Activated CD4-positive, alpha-beta T cell treated with anti-CD3 and anti-CD28 coated beads, Interleukin-2, amount 50 U/mL, for 48 hours (primary cell): Measurements from ENCODE around the gene DDX10.

Source experiments
- DNase-seq, 2 experiments: peaks; one replicate each; pipeline ENCODE4 v3.0.0-alpha.2; 2020

The DDX10 gene

GRCh38 chr11:108881131-108881530 is 216.3 kb downstream of the DDX10 start:
- no peak for DNase-seq

GRCh38 chr11:108882211-108882831 is 217.5 kb downstream of the DDX10 start:
- no peak for DNase-seq

GRCh38 chr11:108886005-108886659 is 221.3 kb downstream of the DDX10 start:
- no peak for DNase-seq

- DNase-seq: no peak
These were observed 221.8 kb downstream of the DDX10 start for GRCh38 chr11:108886660-108887009.

GRCh38 chr11:108887436-108888238 is 222.8 kb downstream of the DDX10 start:
- no peak for DNase-seq

- no peak for DNase-seq
These were observed 225.7 kb downstream of the DDX10 start for GRCh38 chr11:108890482-108891105.

GRCh38 chr11:108891143-108891542 is 226.3 kb downstream of the DDX10 start:
- DNase-seq: no peak

- DNase-seq: no peak
These were observed 227.1 kb downstream of the DDX10 start for GRCh38 chr11:108891909-108892511.

GRCh38 chr11:108895579-108896480 is 231.0 kb downstream of the DDX10 start:
- no peak for DNase-seq

GRCh38 chr11:108897071-108897481 is 232.2 kb downstream of the DDX10 start:
- DNase-seq: no peak

GRCh38 chr11:108897916-108898315 is 233.0 kb downstream of the DDX10 start:
- DNase-seq: no peak

GRCh38 chr11:108901359-108901758 is 236.5 kb downstream of the DDX10 start:
- no peak for DNase-seq

GRCh38 chr11:108902027-108902469 is 237.2 kb downstream of the DDX10 start:
- DNase-seq: no peak

GRCh38 chr11:108904480-108904879 is 239.6 kb downstream of the DDX10 start:
- no peak for DNase-seq

GRCh38 chr11:108906329-108906728 is 241.5 kb downstream of the DDX10 start:
- no peak for DNase-seq

GRCh38 chr11:108906826-108907225 is 242.0 kb downstream of the DDX10 start:
- DNase-seq: no peak

- no peak for DNase-seq
These were observed 244.2 kb downstream of the DDX10 start for GRCh38 chr11:108909041-108909440.

GRCh38 chr11:108909921-108910320 is 245.1 kb downstream of the DDX10 start:
- DNase-seq: no peak

GRCh38 chr11:108912581-108912980 is 247.7 kb downstream of the DDX10 start:
- no peak for DNase-seq

GRCh38 chr11:108913204-108913603 is 248.3 kb downstream of the DDX10 start:
- DNase-seq: no peak

GRCh38 chr11:108914211-108914610 is 249.3 kb downstream of the DDX10 start:
- no peak for DNase-seq

GRCh38 chr11:108914981-108915380 is 250.1 kb downstream of the DDX10 start:
- DNase-seq: no peak
